ENCODE results near the gene ATXN3. TPM values are rescaled to one million over a fixed set of nuclear protein-coding genes. Genes with fewer than 3 reads are reported as not detected.

The ATXN3 gene
- 35.6 and 68.5 TPM in 2 replicates for total RNA-seq

GRCh38 chr14:92106143-92106926 lies at the start of gene ATXN3:
ATXN3 (minus strand) TSS chr14:92106582; CDS start chr14:92106552, 30 bp downstream.

DNA sequence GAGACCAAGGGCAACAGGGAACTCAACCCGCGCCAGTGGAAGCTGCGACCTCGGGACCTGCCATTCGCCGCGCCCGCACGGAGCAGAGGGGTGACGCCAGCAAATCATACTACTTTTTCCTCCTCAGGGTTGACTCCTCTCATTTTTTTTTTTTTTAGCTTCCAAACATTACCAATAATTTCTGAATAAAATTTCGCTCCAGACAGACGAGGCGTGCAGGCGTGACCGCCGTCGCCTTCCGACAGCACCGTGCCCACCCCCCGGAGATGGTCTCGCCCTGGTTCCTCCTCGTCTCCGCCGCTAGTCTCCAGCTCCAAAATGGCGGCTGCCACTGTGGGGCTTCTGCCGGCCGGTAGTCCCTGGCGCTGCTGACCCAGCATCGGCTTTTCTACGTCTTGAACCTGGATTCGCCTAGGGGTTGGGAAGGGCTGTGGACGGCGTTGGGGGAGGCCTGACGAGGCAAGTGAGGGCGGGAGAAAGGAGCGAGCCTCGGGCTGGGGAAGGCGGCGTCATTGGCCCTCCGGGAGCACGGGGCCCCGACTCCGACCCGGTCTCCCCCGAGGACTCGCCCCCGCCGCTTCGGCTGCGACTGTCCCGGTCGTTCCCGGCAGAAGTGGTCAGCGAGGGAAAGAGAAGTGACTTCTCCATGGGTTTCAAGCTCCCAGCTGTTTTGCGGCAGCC lies 15.4 kb upstream of the ATXN3 start, which contains the start of the genes CPSF2 and NDUFB1:
CPSF2 (plus strand) TSS at position 300 of the 681 bp plus-strand sequence. CDS start 9,016 bp downstream, outside the sequence.
NDUFB1 (minus strand) TSS at position 37 of the 681 bp plus-strand sequence. CDS start 4,069 bp downstream, outside the sequence.

GRCh38 chr14:92039719-92040430 lies 66.5 kb downstream of the ATXN3 start, which contains the start of gene TRIP11:
TRIP11 (minus strand) TSS chr14:92040059; CDS start chr14:92039685, 374 bp downstream.

Other genes with a start within 250 kb of the ATXN3 start
- gene TC2N, start 239.0 kb downstream of the ATXN3 start, total RNA-seq: 0.29 and 1.2 TPM in 2 replicates
- 49.5 and 52.9 TPM in 2 replicates for gene FBLN5, start 158.9 kb downstream of the ATXN3 start, total RNA-seq
- 37.2 and 48.7 TPM in 2 replicates for gene TRIP11, start 66.5 kb downstream of the ATXN3 start, total RNA-seq
- gene NDUFB1, start 15.1 kb upstream of the ATXN3 start, total RNA-seq: 82.0 and 187 TPM in 2 replicates
- gene CPSF2, start 15.4 kb upstream of the ATXN3 start, total RNA-seq: 39.5 and 64.0 TPM in 2 replicates
- under 0.01 TPM in 2 replicates for gene SLC24A4, start 216.6 kb upstream of the ATXN3 start, total RNA-seq